RWPE1 (cell line): ENCODE results near the gene SIK3.
A peak's percentile ranks its signal among the peaks of the same experiment; 100 is the strongest.

Source experiments
- CTCF ChIA-PET: fragments of 350-600 bp; sonication (Branson Sonifier 250); formaldehyde crosslinking; extraction: SDS; loops from one replicate; lab custom pipeline; 2021; lab: Yijun Ruan, JAX
- POLR2A ChIA-PET: fragments of 400-600 bp; formaldehyde crosslinking; extraction: SDS; loops from one replicate; lab custom pipeline; 2020; ENCODE audit warnings: antibody characterized with exemption; ENCODE audit not compliant: low non-redundant PET; lab: Yijun Ruan, JAX
- DNase-seq: peaks from one replicate; pipeline ENCODE4 v3.0.0; 2012; ENCODE audit warnings: low spot score
- H3K27ac ChIP-seq: fragments of 450-650 bp; 2 replicates; pipeline ENCODE4 v1.5.1; 2017
- TF ChIP-seq, protein P1 (sequence below): fragments of 450-650 bp; conservative IDR thresholded peaks from 2 replicates; pipeline ENCODE4 v1.5.1; 2017; ENCODE audit warnings: low read depth, mild to moderate bottlenecking

The SIK3 gene

GRCh38 chr11:116962108-116962507 lies 136.1 kb downstream of the SIK3 start:
- ChIA-PET POLR2A (no interaction called here), CTCF (interaction anchor here (0.6 kb wide), 1 partner anchor 32 kb away, joined by 3 read pairs; no protein-coding TSS in a partner anchor)
- TF ChIP-seq, protein P1, sequence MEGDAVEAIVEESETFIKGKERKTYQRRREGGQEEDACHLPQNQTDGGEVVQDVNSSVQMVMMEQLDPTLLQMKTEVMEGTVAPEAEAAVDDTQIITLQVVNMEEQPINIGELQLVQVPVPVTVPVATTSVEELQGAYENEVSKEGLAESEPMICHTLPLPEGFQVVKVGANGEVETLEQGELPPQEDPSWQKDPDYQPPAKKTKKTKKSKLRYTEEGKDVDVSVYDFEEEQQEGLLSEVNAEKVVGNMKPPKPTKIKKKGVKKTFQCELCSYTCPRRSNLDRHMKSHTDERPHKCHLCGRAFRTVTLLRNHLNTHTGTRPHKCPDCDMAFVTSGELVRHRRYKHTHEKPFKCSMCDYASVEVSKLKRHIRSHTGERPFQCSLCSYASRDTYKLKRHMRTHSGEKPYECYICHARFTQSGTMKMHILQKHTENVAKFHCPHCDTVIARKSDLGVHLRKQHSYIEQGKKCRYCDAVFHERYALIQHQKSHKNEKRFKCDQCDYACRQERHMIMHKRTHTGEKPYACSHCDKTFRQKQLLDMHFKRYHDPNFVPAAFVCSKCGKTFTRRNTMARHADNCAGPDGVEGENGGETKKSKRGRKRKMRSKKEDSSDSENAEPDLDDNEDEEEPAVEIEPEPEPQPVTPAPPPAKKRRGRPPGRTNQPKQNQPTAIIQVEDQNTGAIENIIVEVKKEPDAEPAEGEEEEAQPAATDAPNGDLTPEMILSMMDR, result no peak
- no peak for DNase-seq
- H3K27ac ChIP-seq, result no peak overlapping the region

GRCh38 chr11:116960930-116961329 lies 137.3 kb downstream of the SIK3 start:
- TF ChIP-seq, protein P1, result no peak
- POLR2A ChIA-PET, result no interaction called here
- CTCF ChIA-PET, result interaction anchor here (0.6 to 0.9 kb wide), 2 partner anchors 8 to 51 kb away, joined by 3 to 5 read pairs; no protein-coding TSS in a partner anchor
- H3K27ac ChIP-seq, result no peak overlapping the region
- peak; percentile 38 for DNase-seq

- DNase-seq, result peak; percentile 23
- TF ChIP-seq, protein P1, result no peak
- POLR2A ChIA-PET, result no interaction called here
- no peak overlapping the region for H3K27ac ChIP-seq
- CTCF ChIA-PET, result no interaction called here
Measured at GRCh38 chr11:116958246-116958645, 140.0 kb downstream of the SIK3 start.

DNA sequence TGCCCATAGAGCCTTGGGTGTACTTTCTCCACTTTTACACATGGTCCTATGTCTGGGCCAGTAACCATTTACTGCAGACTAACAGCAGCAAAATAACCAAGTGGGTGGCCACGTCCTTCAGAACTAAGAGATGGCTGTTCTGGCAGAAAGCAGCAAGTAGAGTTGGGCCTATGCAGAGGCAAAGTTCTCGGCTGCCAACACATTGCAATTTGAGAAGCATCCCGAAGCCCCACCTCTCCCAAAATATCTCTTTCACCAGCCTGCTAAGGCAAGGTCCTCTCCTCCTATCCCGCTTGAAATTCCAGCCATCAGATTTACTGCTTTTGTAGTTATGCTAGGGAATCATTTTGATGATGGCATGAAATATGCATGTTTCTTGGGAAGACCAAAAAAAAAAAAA lies 142.3 kb downstream of the SIK3 start:
- no peak for DNase-seq
- TF ChIP-seq, protein P1, result no peak
- ChIA-PET POLR2A (no interaction called here), CTCF (interaction anchor here (0.5 kb wide), 1 partner anchor 31 kb away, joined by 3 read pairs; no protein-coding TSS in a partner anchor)
- no peak overlapping the region for H3K27ac ChIP-seq

DNA sequence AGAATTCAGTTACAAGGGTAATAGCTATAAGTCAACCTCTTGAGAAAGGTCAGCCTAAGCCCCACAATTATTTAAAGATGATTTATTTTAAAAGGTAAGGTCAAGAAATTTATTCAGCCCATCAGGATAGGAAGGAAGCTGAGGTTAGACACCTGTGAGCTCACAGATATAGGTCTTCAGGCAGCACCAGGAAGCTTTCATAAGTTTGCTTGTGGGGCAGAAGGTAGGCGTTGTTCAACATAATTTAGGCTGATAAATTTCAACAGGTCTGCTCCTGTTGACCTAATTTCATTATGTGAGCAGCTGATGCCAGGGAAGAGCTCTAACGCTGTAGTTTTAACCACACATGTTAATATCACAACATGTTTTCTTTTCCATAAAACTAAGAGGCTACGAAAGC lies 142.7 kb downstream of the SIK3 start:
- POLR2A ChIA-PET, result no interaction called here
- DNase-seq, result no peak
- CTCF ChIA-PET, result interaction anchor here (0.5 kb wide), 1 partner anchor 31 kb away, joined by 3 read pairs; no protein-coding TSS in a partner anchor
- TF ChIP-seq, protein P1, result no peak
- no peak overlapping the region for H3K27ac ChIP-seq

GRCh38 chr11:116953530-116954285 lies 144.5 kb downstream of the SIK3 start:
- DNase-seq, result no peak
- TF ChIP-seq, protein P1, result no peak
- POLR2A ChIA-PET, result no interaction called here
- no peak overlapping the region for H3K27ac ChIP-seq
- CTCF ChIA-PET, result no interaction called here
